ENCODE measurements around the gene ZNF763.
A peak's percentile ranks its signal among the peaks of the same experiment; 100 is the strongest.
"Not testable (repeated sequence)": the region's sequence is repeated elsewhere in the genome, so short reads cannot be mapped to it uniquely, and the experiment has no call there.

ZNF763 gene

DNA sequence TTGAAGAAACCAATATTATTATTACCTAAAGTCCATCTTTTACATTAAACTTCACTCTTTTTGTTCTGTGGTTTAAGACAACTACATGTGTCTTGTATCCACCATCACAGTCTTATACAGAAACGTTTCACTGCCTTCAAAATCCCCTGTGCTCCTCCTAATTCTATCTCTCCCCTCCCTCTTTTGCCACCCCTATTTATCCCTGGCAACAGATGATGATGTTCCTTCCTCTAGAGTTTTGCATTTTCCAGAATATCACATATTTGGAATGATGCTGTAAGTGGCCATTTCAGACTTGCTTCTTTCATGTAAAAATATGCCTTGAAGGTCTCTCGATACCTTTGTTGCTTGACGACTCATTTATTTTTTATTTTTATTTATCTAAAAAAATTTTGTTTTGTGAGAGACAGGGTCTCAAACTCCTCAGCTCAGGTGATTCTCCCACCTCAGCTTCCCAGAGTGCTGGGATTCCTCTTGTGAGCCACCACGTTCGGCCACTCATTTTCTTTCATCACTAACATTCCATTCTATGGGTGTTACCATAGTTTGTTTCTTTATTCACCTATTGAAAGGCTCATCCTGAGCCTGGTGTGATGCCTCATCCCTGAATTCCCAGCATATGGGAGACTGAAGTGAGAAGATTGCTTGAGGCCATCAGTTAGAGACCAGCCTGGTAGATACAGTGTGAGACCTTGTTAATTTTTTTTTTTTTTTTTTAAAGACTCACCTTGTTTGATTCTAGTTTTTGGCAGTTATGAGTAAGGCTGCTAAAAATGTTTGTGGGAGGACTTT lies 8.4 kb downstream of the ZNF763 start:
- DNase-seq (ENCODE audit: low read depth), result no peak

DNA sequence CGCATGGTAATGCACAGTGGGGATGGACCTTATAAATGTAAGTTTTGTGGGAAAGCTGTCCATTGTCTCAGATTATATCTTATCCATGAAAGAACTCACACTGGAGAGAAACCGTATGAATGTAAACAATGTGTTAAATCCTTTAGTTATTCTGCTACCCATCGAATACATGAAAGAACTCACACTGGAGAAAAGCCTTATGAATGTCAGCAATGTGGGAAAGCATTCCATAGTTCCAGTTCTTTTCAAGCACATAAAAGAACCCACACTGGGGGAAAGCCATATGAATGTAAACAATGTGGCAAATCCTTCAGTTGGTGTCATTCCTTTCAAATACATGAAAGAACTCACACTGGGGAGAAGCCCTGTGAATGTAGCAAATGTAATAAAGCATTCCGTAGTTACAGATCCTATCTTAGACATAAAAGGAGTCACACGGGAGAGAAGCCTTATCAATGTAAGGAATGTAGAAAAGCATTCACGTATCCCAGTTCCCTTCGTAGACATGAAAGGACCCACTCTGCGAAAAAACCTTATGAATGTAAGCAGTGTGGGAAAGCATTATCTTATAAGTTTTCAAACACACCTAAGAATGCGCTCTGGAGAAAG lies 13.8 kb downstream of the ZNF763 start:
- no peak for DNase-seq (ENCODE audit: low read depth)

DNA sequence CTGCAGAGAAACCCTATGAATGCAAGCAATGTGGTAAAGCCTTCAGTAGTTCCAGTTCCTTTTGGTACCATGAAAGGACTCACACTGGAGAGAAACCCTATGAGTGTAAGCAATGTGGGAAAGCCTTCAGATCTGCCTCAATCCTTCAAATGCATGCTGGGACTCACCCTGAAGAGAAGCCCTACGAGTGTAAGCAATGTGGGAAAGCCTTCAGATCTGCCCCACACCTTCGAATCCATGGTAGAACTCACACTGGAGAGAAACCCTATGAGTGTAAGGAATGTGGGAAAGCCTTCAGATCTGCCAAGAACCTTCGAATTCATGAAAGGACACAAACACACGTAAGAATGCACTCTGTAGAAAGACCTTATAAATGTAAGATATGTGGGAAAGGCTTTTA lies 14.7 kb downstream of the ZNF763 start:
- DNase-seq (ENCODE audit: low read depth), result no peak

- DNase-seq (ENCODE audit: low read depth), result no peak
These were observed 17.7 kb downstream of the ZNF763 start for GRCh38 chr19:11982526-11982925.

- no peak for DNase-seq (ENCODE audit: low read depth)
These were observed 20.1 kb downstream of the ZNF763 start for GRCh38 chr19:11984986-11985385.

DNA sequence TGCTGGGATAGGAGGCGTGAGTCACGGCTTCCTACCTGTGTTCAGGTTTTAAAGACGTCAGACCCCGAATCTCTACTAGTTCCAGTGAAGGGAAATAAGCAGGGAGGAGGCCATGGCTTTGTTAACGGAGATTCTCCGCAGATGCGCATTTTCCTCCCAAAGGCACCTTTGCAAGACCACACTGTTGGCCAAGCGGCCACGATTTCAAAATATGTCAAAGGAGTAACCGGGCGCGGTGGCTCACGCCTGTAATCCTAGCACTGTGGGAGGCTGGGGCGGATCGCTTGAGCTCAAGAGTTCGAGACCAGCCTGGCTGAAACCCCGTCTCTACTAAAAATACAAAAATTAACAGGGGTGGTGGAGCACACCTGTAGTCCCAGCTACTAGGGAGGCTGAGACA lies 21.9 kb downstream of the ZNF763 start:
- DNase-seq (ENCODE audit: low read depth), result no peak

- peak; percentile 76 for DNase-seq (ENCODE audit: low read depth)
These were observed 22.8 kb downstream of the ZNF763 start for GRCh38 chr19:11987405-11988281.

DNA sequence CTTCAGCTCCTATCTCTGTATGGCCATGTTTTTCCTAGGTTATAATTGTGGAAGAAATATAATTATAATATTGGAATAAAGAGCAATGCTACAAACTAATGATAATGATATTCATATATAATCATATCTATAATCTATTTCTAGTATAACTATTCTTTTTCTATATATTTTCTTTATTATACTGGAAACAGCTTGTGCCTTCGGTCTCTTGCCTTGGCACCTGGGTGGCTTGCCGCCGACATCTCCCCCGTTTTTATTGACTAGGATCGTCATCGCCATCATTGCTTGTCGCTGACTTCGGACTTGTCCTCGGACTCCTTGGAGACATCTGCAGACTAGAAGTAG lies 24.2 kb downstream of the ZNF763 start:
- DNase-seq (ENCODE audit: low read depth), result no peak

DNA sequence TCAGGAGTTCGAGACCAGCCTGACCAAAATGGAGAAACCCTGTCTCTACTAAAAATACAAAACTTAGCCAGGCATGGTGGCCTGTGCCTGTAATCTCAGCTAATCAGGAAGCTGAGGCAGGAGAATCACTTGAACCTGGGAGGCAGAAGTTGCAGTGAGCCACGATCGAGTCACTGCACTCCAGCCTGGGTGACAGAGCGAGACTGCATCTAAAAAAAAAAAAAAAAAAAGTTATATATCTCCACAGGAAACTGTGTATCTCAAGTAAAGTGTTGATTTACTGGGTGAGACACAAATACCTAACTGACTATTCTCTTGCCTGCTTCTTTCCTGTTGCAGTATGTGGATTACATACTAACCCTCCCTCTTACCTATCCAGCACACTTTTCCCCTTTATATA lies 27.1 kb downstream of the ZNF763 start:
- not testable (repeated sequence) for DNase-seq (ENCODE audit: low read depth)

DNA sequence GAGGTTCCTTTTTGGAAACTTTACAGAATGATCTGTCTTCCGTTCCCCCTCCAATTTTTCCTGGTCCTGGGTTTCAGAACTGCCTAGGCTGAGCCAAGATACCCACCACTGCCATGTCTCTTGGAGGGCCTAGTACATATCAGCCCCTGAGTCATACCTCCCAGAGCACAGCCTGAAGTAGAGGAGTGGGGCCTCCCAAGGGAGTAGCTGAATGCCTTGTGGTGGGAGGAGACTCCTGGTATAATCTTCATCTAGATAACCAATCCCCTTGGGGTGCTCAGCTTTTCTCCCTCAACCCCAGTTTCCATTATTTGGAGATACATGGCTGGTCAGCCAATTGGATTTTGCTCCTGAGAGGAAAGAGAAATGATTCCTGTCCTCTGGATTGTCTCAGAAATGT lies 30.3 kb downstream of the ZNF763 start:
- DNase-seq (ENCODE audit: low read depth), result no peak

DNA sequence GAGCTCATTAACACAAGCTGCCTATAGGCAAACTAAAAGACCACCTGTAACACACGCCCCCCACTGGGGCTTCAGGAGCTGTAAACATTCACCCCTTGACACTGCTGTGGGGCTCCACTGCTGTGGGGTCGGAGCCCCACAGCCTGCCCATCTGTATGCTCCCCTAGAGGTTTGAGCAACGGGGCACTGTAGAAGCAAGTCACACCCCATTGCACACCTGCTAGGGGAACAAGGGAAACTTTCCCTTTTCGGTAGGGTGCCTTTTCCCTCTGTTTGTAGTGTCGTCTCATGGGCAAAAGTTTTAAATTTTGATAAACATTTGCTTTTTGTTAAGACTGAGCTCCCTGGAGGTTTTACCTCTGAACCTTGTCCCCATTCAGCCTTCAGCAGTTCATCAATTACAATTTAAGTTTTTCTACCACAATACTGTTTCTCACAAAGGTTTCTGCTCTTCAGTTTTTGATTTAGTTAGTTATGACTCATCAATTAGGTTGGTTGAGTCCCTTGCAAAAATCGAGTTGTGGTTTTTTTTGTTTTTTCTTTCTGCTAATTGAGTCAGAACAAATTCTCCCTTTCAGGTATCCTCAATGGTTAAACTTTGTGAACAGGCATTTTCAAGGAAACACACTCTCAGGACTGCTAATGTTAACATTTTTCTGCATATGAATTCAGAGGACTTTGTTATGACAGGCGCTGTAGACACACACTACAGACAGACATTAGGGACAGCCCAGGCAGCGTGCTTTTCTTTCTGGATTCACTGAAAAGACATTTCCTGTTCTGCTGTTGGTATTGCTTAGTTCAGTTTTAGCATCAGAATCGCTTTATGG lies 35.5 kb downstream of the ZNF763 start:
- no peak for DNase-seq (ENCODE audit: low read depth)

GRCh38 chr19:12015015-12015752 lies 50.3 kb downstream of the ZNF763 start:
- DNase-seq (ENCODE audit: low read depth), result no peak

DNA sequence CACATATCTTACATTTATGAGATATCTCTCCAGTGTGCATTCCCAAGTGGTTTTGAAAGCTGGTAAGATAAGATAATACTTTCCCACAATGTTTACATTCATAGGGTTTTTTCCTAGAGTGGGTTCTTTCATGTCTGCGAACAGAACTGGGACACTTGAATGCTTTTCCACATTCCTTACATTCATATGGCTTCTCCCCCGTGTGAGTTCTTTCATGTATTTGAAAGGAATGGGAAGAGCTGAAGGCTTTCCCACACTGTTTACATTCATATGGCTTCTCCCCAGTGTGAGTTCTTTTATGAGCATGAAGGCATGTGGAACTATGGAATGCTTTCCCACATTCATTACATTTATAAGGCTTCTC lies 50.9 kb downstream of the ZNF763 start:
- no peak for DNase-seq (ENCODE audit: low read depth)

Measured in stimulated activated CD8-positive, alpha-beta memory T cell treated with anti-CD3 and anti-CD28 coated beads, Interleukin-15, amount 100 ng/mL, for 24 hours (primary cell).